ENCODE measurements around the gene SFTA2. TPM values are rescaled to one million over a fixed set of nuclear protein-coding genes. Genes with fewer than 3 reads are reported as not detected.
"Not testable (repeated sequence)": the region's sequence is repeated elsewhere in the genome, so short reads cannot be mapped to it uniquely, and the experiment has no call there.

The SFTA2 gene
- polyA plus RNA-seq, 2 of the 4 experiments (the other 2 are of a cell fraction): not detected

DNA sequence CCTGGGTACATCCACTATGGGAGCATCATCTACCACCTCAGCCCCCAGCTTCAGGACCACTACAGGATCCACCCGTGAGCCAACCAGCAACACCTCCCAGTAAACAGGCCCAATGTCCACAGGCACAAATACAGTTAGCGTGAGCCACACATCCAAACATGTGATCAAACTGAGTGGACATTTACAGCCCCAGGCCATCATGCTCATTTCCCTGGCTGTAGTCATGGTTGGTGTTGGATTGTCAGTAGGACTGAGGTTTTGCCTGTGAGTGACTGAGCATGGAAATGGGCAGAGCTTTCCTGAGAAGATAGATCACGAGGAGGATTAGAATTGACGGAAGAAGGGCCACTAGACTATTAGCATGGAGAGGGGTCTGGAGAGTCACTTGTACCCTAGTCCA lies 40.8 kb upstream of the SFTA2 start (continued):
- no peak for TF ChIP-seq MYC (IDR thresholded peaks at IDR 0.05; ENCODE audit: borderline replicate concordance, low read length)

DNA sequence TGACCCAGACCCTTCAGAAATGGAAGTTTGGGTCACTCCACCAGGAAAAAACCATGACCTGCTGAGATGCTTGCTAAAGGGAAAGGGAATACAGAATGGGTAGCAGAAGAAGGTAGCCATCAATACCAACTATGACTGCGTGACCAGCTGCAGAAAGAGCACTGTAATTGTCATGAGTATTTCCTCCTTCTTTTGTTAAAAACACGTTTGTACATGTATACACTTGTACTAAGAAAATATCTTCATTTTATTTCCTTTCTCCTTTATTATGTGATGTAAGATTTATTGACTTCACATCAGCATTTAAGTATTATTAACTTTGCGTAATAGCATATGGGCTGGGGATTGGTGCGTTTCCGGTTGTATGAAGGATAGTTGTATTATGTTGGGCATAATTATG lies 39.0 kb upstream of the SFTA2 start:
- TF ChIP-seq POLR2AphosphoS2 (conservative IDR thresholded peaks at IDR 0.05; ENCODE audit: low read length): no peak
- no peak for TF ChIP-seq KDM5A (IDR thresholded peaks at IDR 0.05)
- TF ChIP-seq EHMT2 (IDR thresholded peaks at IDR 0.05; ENCODE audit: low read depth): no peak
- TF ChIP-seq HEYL (CRISPR knock-in tag; IDR thresholded peaks at IDR 0.05): no peak
- TF ChIP-seq KDM1A (IDR thresholded peaks at IDR 0.05; ENCODE audit: low read depth): no peak
- no peak for TF ChIP-seq PHF8 (IDR thresholded peaks at IDR 0.05; ENCODE audit: borderline replicate concordance, low read depth)
- TF ChIP-seq, protein P1, sequence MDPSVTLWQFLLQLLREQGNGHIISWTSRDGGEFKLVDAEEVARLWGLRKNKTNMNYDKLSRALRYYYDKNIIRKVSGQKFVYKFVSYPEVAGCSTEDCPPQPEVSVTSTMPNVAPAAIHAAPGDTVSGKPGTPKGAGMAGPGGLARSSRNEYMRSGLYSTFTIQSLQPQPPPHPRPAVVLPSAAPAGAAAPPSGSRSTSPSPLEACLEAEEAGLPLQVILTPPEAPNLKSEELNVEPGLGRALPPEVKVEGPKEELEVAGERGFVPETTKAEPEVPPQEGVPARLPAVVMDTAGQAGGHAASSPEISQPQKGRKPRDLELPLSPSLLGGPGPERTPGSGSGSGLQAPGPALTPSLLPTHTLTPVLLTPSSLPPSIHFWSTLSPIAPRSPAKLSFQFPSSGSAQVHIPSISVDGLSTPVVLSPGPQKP (IDR thresholded peaks at IDR 0.05; ENCODE audit: low read depth, low read length): no peak
- TF ChIP-seq EP300 (IDR thresholded peaks at IDR 0.05): no peak
- TF ChIP-seq, protein P2, sequence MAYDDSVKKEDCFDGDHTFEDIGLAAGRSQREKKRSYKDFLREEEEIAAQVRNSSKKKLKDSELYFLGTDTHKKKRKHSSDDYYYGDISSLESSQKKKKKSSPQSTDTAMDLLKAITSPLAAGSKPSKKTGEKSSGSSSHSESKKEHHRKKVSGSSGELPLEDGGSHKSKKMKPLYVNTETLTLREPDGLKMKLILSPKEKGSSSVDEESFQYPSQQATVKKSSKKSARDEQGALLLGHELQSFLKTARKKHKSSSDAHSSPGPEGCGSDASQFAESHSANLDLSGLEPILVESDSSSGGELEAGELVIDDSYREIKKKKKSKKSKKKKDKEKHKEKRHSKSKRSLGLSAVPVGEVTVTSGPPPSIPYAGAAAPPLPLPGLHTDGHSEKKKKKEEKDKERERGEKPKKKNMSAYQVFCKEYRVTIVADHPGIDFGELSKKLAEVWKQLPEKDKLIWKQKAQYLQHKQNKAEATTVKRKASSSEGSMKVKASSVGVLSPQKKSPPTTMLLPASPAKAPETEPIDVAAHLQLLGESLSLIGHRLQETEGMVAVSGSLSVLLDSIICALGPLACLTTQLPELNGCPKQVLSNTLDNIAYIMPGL (CRISPR knock-in tag; IDR thresholded peaks at IDR 0.05; ENCODE audit: borderline replicate concordance): no peak
- no peak for TF ChIP-seq JUN (IDR thresholded peaks at IDR 0.05)
- no peak for TF ChIP-seq HOXA7 (CRISPR knock-in tag; IDR thresholded peaks at IDR 0.05)
- TF ChIP-seq, protein P3, sequence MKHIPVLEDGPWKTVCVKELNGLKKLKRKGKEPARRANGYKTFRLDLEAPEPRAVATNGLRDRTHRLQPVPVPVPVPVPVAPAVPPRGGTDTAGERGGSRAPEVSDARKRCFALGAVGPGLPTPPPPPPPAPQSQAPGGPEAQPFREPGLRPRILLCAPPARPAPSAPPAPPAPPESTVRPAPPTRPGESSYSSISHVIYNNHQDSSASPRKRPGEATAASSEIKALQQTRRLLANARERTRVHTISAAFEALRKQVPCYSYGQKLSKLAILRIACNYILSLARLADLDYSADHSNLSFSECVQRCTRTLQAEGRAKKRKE (CRISPR knock-in tag; IDR thresholded peaks at IDR 0.05; ENCODE audit: low read depth): no peak
- TF ChIP-seq, protein P4, sequence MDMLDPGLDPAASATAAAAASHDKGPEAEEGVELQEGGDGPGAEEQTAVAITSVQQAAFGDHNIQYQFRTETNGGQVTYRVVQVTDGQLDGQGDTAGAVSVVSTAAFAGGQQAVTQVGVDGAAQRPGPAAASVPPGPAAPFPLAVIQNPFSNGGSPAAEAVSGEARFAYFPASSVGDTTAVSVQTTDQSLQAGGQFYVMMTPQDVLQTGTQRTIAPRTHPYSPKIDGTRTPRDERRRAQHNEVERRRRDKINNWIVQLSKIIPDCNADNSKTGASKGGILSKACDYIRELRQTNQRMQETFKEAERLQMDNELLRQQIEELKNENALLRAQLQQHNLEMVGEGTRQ (IDR thresholded peaks at IDR 0.05): no peak
- TF ChIP-seq FOXS1 (CRISPR knock-in tag; IDR thresholded peaks at IDR 0.05): no peak
- no peak for TF ChIP-seq HOXB5 (CRISPR knock-in tag; IDR thresholded peaks at IDR 0.05)
- no peak for TF ChIP-seq TFCP2L1 (CRISPR knock-in tag; IDR thresholded peaks at IDR 0.05)
- no peak for TF ChIP-seq JUNB (IDR thresholded peaks at IDR 0.05)
- TF ChIP-seq, protein P5, sequence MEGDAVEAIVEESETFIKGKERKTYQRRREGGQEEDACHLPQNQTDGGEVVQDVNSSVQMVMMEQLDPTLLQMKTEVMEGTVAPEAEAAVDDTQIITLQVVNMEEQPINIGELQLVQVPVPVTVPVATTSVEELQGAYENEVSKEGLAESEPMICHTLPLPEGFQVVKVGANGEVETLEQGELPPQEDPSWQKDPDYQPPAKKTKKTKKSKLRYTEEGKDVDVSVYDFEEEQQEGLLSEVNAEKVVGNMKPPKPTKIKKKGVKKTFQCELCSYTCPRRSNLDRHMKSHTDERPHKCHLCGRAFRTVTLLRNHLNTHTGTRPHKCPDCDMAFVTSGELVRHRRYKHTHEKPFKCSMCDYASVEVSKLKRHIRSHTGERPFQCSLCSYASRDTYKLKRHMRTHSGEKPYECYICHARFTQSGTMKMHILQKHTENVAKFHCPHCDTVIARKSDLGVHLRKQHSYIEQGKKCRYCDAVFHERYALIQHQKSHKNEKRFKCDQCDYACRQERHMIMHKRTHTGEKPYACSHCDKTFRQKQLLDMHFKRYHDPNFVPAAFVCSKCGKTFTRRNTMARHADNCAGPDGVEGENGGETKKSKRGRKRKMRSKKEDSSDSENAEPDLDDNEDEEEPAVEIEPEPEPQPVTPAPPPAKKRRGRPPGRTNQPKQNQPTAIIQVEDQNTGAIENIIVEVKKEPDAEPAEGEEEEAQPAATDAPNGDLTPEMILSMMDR (IDR thresholded peaks at IDR 0.05): no peak
- no peak for TF ChIP-seq ZC3H11A (IDR thresholded peaks at IDR 0.05)
- TF ChIP-seq EHF (CRISPR knock-in tag; IDR thresholded peaks at IDR 0.05): no peak
- no peak overlapping the region for H3K4me3 ChIP-seq
- H3K4me1 ChIP-seq: no peaks in the 10 kb centered on the region
- DNase-seq (ENCODE audit: low read depth in 1 of 2, low spot score in 1 of 2): no peak
- FAIRE-seq: no peak
- 80% methylated on average over 5 of the region's 5 CpGs for WGBS (ENCODE audit: missing lambda C conversion rate)
- ChIA-PET CTCF (interaction anchor here (1.8 kb wide), 1 partner anchor 10 kb away, joined by 4 read pairs; no protein-coding TSS in a partner anchor), POLR2A (no interaction called here)
- no peaks in the 10 kb centered on the region for H3K9me3 ChIP-seq
- H3K27ac ChIP-seq: no peak overlapping the region
- no peak overlapping the region for H3K4me2 ChIP-seq
- no peak for ATAC-seq

DNA sequence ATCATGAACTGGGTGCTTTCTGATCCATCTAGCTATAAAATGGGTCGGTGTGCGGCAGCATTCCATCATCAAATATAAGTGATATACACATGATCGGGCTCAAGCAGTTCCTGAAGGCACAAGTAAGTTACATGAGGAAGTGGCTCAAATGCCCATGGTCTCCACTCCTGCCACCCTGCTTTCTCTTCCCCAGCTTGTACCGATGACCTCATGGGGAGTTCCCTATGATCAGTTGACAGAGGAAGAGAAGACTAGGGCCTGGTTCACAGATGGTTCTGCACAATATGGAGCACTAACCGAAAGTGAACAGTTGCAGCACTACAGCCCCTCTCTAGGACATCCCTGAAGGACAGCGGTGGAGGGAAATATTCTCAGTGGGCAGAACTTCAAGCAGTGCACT lies 37.2 kb upstream of the SFTA2 start:
- H3K9me3 ChIP-seq; ATAC-seq; H3K4me3 ChIP-seq; H3K4me2 ChIP-seq; FAIRE-seq; POLR2A ChIA-PET; DNase-seq (ENCODE audit: low read depth in 1 of 2, low spot score in 1 of 2); H3K27ac ChIP-seq; H3K4me1 ChIP-seq: not testable (repeated sequence)
- CTCF ChIA-PET: interaction anchor here (0.7 to 1.8 kb wide), 3 partner anchors 8 to 54 kb away, joined by 3 to 4 read pairs (median 4); no protein-coding TSS in a partner anchor
- WGBS (ENCODE audit: missing lambda C conversion rate): 70% methylated on average over 6 of the region's 6 CpGs

All from A549 (cell line).